Stimulated activated CD8-positive, alpha-beta memory T cell treated with anti-CD3 and anti-CD28 coated beads, Interleukin-4, amount 100 ng/mL, for 48 hours (primary cell): ENCODE results near the gene CAPZB.

Experiments
- DNase-seq: peaks from one replicate; pipeline ENCODE4 v3.0.0-alpha.2; 2020

CAPZB gene

GRCh38 chr1:19447550-19447949 lies 37.8 kb downstream of the CAPZB start:
- DNase-seq = no peak

GRCh38 chr1:19445417-19446342 lies 39.7 kb downstream of the CAPZB start:
- no peak for DNase-seq

GRCh38 chr1:19444296-19445021 lies 40.9 kb downstream of the CAPZB start:
- no peak for DNase-seq

- DNase-seq = no peak
Measured at GRCh38 chr1:19443326-19443725, 42.0 kb downstream of the CAPZB start.

GRCh38 chr1:19442154-19443096 lies 42.9 kb downstream of the CAPZB start:
- DNase-seq = no peak

- DNase-seq = no peak
Measured at GRCh38 chr1:19441048-19441780, 44.1 kb downstream of the CAPZB start.

GRCh38 chr1:19439464-19440171 lies 45.7 kb downstream of the CAPZB start:
- no peak for DNase-seq

GRCh38 chr1:19438516-19439195 lies 46.7 kb downstream of the CAPZB start:
- DNase-seq = no peak

GRCh38 chr1:19437891-19438294 lies 47.4 kb downstream of the CAPZB start:
- DNase-seq = no peak

- DNase-seq = no peak
Measured at GRCh38 chr1:19436716-19437476, 48.4 kb downstream of the CAPZB start.

- peak; percentile 52 for DNase-seq
Measured at GRCh38 chr1:19435851-19436455, 49.4 kb downstream of the CAPZB start.

- no peak for DNase-seq
Measured at GRCh38 chr1:19435181-19435580, 50.2 kb downstream of the CAPZB start.

GRCh38 chr1:19433719-19433998 lies 51.7 kb downstream of the CAPZB start:
- DNase-seq = no peak

- DNase-seq = peak; percentile 50
Measured at GRCh38 chr1:19432943-19433718, 52.2 kb downstream of the CAPZB start.

- DNase-seq = no peak
Measured at GRCh38 chr1:19430121-19431068, 54.9 kb downstream of the CAPZB start.

- no peak for DNase-seq
Measured at GRCh38 chr1:19429611-19430010, 55.7 kb downstream of the CAPZB start.

GRCh38 chr1:19427087-19427781 lies 58.1 kb downstream of the CAPZB start:
- DNase-seq = no peak
